Suprapubic skin (tissue), 4 donors: ENCODE measurements around the gene BTF3.

Source experiments
- POLR2A ChIP-seq, 2 donors: fragments of 450-650 bp; IDR thresholded peaks; one replicate each; pipeline ENCODE4 v1.6.1; 2017; ENCODE audit warnings: antibody characterized with exemption in 2 of 2, mild to moderate bottlenecking in 2 of 2, moderate library complexity in 2 of 2
- POLR2AphosphoS5 ChIP-seq, 3 donors: sonication (generic); formaldehyde crosslinking; IDR thresholded peaks; one replicate each; pipeline ENCODE4 v1.6.1; 2017; ENCODE audit warnings: antibody characterized with exemption in 3 of 3
- TF ChIP-seq, protein P1 (sequence below), 2 donors: fragments of 200-600 bp in 1 of 2; fragments of 450-650 bp in 1 of 2; sonication (generic) in 1 of 2; IDR thresholded peaks; one replicate each; pipeline ENCODE4 v1.5.1; 2016 to 2019; ENCODE audit warnings: antibody characterized with exemption in 2 of 2, mild to moderate bottlenecking in 1 of 2, moderate library complexity in 1 of 2

DNA sequence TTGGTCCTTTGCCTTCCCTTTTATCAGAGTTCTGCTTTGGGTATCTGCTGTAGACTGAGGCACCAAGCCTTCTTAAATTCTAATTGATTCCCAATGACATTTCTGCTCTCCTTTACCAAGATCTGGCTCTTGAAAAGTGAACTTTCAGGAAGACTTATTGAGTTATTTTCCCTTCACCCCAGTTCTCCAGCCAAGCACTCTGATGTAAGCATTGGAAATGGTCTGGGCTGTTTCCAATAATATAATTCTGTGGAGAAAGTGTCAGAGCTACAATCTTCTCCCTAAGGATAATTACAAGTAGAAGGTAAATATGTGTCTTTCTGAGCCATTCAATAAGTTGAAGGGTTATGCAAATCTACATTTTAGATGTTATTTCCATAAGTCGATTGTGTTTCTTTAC, 30.8 kb downstream of the BTF3 start:
- TF ChIP-seq POLR2AphosphoS5 (IDR thresholded peaks at IDR 0.05) (no peak), POLR2A (IDR thresholded peaks at IDR 0.05) (no peak)
- TF ChIP-seq, protein P1, sequence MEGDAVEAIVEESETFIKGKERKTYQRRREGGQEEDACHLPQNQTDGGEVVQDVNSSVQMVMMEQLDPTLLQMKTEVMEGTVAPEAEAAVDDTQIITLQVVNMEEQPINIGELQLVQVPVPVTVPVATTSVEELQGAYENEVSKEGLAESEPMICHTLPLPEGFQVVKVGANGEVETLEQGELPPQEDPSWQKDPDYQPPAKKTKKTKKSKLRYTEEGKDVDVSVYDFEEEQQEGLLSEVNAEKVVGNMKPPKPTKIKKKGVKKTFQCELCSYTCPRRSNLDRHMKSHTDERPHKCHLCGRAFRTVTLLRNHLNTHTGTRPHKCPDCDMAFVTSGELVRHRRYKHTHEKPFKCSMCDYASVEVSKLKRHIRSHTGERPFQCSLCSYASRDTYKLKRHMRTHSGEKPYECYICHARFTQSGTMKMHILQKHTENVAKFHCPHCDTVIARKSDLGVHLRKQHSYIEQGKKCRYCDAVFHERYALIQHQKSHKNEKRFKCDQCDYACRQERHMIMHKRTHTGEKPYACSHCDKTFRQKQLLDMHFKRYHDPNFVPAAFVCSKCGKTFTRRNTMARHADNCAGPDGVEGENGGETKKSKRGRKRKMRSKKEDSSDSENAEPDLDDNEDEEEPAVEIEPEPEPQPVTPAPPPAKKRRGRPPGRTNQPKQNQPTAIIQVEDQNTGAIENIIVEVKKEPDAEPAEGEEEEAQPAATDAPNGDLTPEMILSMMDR (IDR thresholded peaks at IDR 0.05): no peak
